HG03039 (cell line): ENCODE measurements around the gene SCN1B.
"Not testable (repeated sequence)": the region's sequence is repeated elsewhere in the genome, so short reads cannot be mapped to it uniquely, and the experiment has no call there.

Experiments used
- ATAC-seq: cut with Tn5 transposase; IDR thresholded peaks from one replicate; pipeline ENCODE4 v1.9.1; 2021; ENCODE audit warnings: mild to moderate bottlenecking, moderate library complexity; ENCODE audit not compliant: unreplicated experiment

The SCN1B gene

GRCh38 chr19:35030257-35031071 lies at the start of gene SCN1B:
SCN1B (plus strand) TSS chr19:35030470; CDS start chr19:35030821, 351 bp downstream.
- no peak for ATAC-seq

- no peak for ATAC-seq
Observed at GRCh38 chr19:34982275-34982674, 48.0 kb upstream of the SCN1B start.

GRCh38 chr19:34983786-34984185 lies 46.5 kb upstream of the SCN1B start:
- no peak for ATAC-seq

GRCh38 chr19:34984287-34984686 lies 46.0 kb upstream of the SCN1B start:
- no peak for ATAC-seq

- ATAC-seq: no peak
Observed at GRCh38 chr19:34985249-34986022, 44.8 kb upstream of the SCN1B start.

GRCh38 chr19:34988119-34988518 lies 42.2 kb upstream of the SCN1B start:
- no peak for ATAC-seq

- ATAC-seq: no peak
Observed at GRCh38 chr19:34989298-34989697, 41.0 kb upstream of the SCN1B start.

- no peak for ATAC-seq
Observed at GRCh38 chr19:34990578-34991192, 39.6 kb upstream of the SCN1B start.

- no peak for ATAC-seq
Observed at GRCh38 chr19:34991542-34992333, 38.5 kb upstream of the SCN1B start.

GRCh38 chr19:34992582-34992981 lies 37.7 kb upstream of the SCN1B start:
- ATAC-seq: not testable (repeated sequence)

- no peak for ATAC-seq
Observed at GRCh38 chr19:34994286-34994642, 36.0 kb upstream of the SCN1B start.

GRCh38 chr19:34994643-34995541 lies 35.4 kb upstream of the SCN1B start:
- ATAC-seq: no peak

GRCh38 chr19:34995551-34995950 lies 34.7 kb upstream of the SCN1B start:
- ATAC-seq: no peak

GRCh38 chr19:34997071-34997617 lies 33.1 kb upstream of the SCN1B start:
- no peak for ATAC-seq

GRCh38 chr19:34998224-34998623 lies 32.0 kb upstream of the SCN1B start:
- ATAC-seq: not testable (repeated sequence)

- ATAC-seq: no peak
Observed at GRCh38 chr19:34998777-34999497, 31.3 kb upstream of the SCN1B start.

GRCh38 chr19:34999498-35000337 lies 30.6 kb upstream of the SCN1B start, which contains the start of gene GRAMD1A:
GRAMD1A (plus strand) TSS chr19:35000323; CDS start chr19:35000479, 156 bp downstream.
- peak; percentile 49 for ATAC-seq

- no peak for ATAC-seq
Observed at GRCh38 chr19:35000338-35000646, 30.0 kb upstream of the SCN1B start.
